Measurements from ENCODE around the gene EFL1.
"Not testable (repeated sequence)": the region's sequence is repeated elsewhere in the genome, so short reads cannot be mapped to it uniquely, and the experiment has no call there.

EFL1 gene

GRCh38 chr15:82275410-82275809, 12.9 kb upstream of the EFL1 start:
- FAIRE-seq, result peak; percentile 48

GRCh38 chr15:82272154-82272553, 9.6 kb upstream of the EFL1 start:
- no peak for FAIRE-seq

DNA sequence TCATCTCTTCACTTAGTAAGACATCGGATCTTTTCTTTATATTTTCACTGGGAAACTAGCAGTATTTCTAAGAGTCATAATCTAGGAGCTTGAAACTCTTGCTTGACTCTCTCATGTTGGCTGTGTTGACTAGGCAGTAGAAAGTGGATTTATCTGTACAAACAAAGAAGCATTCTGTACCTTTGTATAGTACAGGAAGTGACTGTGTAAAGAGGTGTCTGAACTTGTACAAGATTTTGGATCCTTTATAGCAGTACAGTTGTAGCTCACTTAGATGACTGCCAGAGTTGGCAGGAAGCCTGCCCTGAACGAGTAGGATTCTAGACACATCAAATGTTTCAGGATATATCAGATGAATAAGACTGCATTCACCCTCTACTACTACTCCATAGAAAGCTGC, 5.9 kb upstream of the EFL1 start:
- not testable (repeated sequence) for FAIRE-seq

GRCh38 chr15:82267137-82267536, 4.6 kb upstream of the EFL1 start:
- FAIRE-seq, result not testable (repeated sequence)

DNA sequence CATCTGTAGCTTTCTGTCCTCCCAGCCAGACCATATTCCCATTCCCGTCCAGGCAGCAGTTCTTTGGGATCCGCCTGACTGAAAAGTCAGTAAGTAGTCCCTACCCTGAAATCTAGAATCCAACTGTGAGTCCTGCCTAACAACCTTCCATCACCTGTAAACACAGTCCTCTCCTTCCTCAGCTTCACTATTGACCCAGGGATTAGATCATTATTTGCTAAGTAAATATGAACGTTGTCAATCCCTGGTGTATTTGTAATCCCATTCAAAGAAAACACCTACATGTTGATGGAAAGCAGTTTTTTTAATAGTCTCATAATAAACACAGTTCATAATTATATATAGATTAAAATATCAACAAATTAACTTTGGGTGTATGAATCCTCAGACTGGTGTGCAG, 816 bp upstream of the EFL1 start:
- FAIRE-seq, result no peak

- FAIRE-seq, result not testable (repeated sequence)
Measured at GRCh38 chr15:82261566-82262421, 740 bp downstream of the EFL1 start.

- FAIRE-seq, result not testable (repeated sequence)
Measured at GRCh38 chr15:82248261-82248660, 14.3 kb downstream of the EFL1 start.

- not testable (repeated sequence) for FAIRE-seq
Measured at GRCh38 chr15:82245956-82246355, 16.6 kb downstream of the EFL1 start.

DNA sequence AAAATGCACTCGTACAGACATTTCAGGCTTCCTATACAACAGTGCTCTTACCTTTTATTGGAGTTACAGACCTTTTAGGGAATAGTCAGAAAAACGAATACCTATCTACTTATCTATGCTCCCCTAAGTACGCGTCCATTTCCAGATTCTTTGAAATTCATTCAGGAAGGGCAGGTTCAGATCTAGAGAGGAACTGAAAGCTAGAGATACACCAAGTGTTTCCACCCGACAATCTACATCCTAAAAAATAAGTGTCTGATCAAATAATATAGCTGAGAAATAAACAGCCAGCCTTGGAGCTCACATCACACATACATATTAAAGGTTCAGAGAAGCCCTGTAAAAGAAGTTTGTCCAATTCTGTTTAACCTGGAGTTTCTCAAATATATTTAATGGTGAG, 18.9 kb downstream of the EFL1 start:
- not testable (repeated sequence) for FAIRE-seq

- FAIRE-seq, result peak; percentile 15
Measured at GRCh38 chr15:82241836-82242499, 20.6 kb downstream of the EFL1 start.

DNA sequence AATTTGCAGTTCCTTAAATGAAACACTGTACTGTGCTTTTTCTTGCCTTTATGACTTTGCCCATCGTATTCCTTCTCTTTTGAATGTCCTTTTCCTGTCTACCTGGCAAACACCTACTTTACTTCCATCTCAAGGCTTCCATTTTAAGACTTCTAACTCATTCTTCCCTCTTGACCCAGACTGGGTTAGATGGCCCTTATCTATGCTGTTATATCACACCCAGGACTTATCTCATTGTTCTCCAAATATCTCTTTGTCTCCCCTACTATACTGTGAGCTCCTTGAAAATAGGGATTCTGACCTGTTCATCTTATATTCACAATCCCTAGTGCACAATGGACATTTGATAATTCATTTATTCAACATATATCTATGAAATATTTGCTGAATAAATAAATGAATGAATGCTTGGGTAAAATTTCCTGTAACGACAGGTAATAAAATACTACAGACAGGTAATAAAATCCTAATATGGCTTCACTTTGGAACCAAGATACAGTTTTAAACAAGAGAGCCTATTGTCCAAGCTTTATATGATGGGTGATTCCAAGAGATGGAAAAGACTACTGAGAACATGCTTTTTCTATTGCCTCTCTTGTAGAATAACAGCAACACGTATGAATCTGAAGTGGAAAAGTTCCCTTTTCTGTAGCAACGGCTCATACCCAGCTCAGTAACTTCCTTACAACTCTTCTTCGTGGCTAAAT, 22.7 kb downstream of the EFL1 start:
- no peak for FAIRE-seq

DNA sequence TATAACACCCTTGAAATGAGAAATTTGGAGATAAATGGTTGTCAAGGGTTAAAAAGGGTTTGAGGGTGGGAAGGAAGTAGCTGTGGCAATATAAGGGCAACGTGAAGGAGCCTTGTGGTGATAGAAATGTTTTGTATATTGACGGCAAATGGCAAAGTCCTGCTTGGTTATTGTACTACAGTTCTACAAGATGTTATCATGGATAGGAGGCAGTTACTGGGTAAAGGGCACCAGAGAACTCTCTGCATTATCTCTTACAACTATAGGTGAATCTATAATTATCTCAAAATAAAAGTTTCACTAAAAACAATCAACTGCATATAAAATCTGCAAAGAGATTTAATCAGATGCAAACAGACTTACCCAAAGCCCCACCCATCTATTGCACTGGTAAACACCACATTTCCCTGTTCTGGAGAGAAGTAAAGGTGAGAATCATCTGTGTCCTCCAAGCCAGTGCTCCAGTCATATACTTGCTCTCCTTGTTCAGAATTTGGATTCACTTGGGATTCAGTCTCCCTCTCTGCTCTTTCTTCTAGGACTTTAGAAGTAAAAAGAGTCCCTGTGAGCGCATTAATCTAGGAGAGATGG, 24.5 kb downstream of the EFL1 start:
- not testable (repeated sequence) for FAIRE-seq

DNA sequence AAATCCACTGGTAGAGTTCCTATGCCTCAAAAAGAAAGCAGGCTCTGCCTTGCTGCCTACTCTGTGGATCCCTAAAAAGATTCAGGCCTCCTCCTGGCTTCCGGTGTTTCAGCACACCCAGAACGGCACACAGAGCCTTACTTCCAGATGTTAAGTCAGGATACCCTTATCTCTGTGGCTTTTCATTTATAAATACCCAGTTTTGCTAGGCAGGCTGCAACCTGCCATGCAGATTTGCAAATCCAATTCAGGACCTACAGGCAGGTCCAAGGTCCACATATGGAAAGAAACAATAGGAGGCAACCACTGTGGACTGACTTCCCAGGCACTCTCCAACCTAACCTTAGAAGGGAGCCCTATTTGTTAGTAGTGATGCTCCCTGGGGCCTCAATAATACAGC, 30.7 kb downstream of the EFL1 start:
- FAIRE-seq, result no peak

DNA sequence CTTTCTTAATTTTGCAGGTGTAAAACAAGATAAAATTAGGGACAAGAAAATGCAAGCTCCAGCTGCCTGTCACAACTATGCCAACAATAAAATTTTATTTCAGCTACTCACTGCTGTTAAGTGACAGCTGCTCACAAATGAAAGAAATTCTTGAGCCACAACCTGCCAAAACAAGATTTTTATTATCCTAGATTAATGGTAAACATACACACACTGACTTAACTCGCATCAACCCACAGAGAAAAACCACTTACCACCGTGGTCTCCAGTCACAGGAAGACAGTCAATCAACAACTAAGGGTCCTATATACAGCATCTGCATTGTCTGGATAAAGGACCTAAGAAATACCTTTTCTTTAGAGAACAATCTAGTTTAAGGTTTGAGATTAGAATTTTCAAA, 31.3 kb downstream of the EFL1 start:
- FAIRE-seq, result no peak

- no peak for FAIRE-seq
Measured at GRCh38 chr15:82228750-82229149, 33.8 kb downstream of the EFL1 start.

GRCh38 chr15:82221535-82221934, 41.0 kb downstream of the EFL1 start:
- FAIRE-seq, result not testable (repeated sequence)

- not testable (repeated sequence) for FAIRE-seq
Measured at GRCh38 chr15:82216092-82216491, 46.4 kb downstream of the EFL1 start.

- FAIRE-seq, result not testable (repeated sequence)
Measured at GRCh38 chr15:82212201-82212600, 50.3 kb downstream of the EFL1 start.

DNA sequence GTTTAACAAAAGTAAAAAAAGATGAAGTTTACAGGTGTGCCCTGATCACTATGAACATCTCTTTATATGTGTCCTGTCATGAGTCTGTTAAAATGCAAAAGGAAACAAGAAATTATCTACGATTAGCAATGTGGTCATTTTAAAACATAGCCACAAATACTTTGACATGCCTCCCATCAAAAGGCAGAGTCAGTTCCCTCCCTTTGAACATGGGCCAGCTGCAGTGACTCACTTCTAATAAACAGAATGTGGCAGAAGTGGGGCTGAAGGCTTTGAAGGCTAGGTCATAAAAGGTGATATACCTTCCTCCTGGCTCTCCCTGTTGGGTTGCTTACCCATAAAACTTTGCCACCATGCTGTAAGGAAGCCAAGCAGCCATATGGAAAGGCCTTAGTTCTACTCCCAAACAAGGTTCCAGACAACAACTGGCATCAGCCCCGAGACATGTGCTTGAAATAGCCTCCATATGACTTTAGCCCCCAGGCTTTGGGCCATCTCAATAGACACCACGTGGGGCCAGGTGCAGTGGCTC, 52.4 kb downstream of the EFL1 start:
- not testable (repeated sequence) for FAIRE-seq

DNA sequence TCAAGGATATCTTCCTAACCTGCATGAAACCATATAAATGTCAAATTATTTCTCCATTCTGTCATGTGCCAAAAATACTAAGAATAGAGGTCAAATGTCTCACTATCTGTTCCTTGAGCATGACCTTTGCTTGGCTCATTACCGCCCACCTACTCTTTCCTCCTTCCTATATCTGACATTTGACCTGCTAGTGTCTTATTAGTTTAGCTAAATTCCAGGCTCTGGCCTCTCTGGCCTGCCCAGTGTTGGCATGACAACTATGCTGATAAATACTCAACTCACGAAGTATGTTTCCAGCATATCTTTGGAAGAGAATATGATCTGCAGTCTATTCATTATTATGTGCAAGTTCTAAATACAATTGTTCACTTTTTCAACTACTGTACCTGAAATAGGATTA, 58.0 kb downstream of the EFL1 start:
- not testable (repeated sequence) for FAIRE-seq

- no peak for FAIRE-seq
Measured at GRCh38 chr15:82197733-82198594, 64.6 kb downstream of the EFL1 start.

GRCh38 chr15:82196353-82196752, 66.2 kb downstream of the EFL1 start:
- no peak for FAIRE-seq

Measured in endometrium (tissue), 2 donors.